Upper lobe of left lung (tissue), 6 donors: ENCODE data around the gene CTRL. TPM values are rescaled to one million over a fixed set of nuclear protein-coding genes. Genes with fewer than 3 reads are reported as not detected.

Experiments
- ATAC-seq, 2 donors: fragments of 200-7000 bp; cut with Tn5 transposase; one replicate each; pipeline ENCODE4 v1.9.1; 2022; ENCODE audit warnings: mild to moderate bottlenecking in 2 of 2, moderate library complexity in 2 of 2; ENCODE audit not compliant: low FRiP score in 2 of 2
- DNase-seq, 2 donors: peaks; one replicate each; pipeline ENCODE4 v3.0.0-alpha.2; 2019 to 2020
- H3K27ac ChIP-seq, 4 donors: fragments of 200-600 bp; sonication (generic); one replicate each; pipeline ENCODE4 v1.5.1; 2016 to 2019
- H3K27me3 ChIP-seq, 4 donors: fragments of 200-600 bp; sonication (generic); one replicate each; pipeline ENCODE4 v1.5.1; 2017 to 2019
- H3K36me3 ChIP-seq, 4 donors: fragments of 200-600 bp; sonication (generic); one replicate each; pipeline ENCODE4 v1.5.1; 2016 to 2019
- H3K4me1 ChIP-seq, 4 donors: fragments of 200-600 bp; sonication (generic); one replicate each; pipeline ENCODE4 v1.5.1; 2018 to 2019
- H3K4me3 ChIP-seq, 4 donors: fragments of 200-600 bp; sonication (generic); one replicate each; pipeline ENCODE4 v1.5.1; 2017 to 2019; ENCODE audit warnings: mild to moderate bottlenecking in 2 of 4, moderate library complexity in 1 of 4
- H3K9me3 ChIP-seq, 4 donors: fragments of 200-600 bp; sonication (generic); one replicate each; pipeline ENCODE4 v1.5.1; 2018 to 2019
- EP300 ChIP-seq, 4 donors: sonication (generic); formaldehyde crosslinking; IDR thresholded peaks; one replicate each; pipeline ENCODE4 v1.5.1; 2017; ENCODE audit warnings: antibody characterized with exemption in 4 of 4, control low read depth in 2 of 4
- POLR2A ChIP-seq, 4 donors: fragments of 450-650 bp; IDR thresholded peaks; one replicate each; pipeline ENCODE4 v1.5.1; 2016 to 2017; ENCODE audit warnings: antibody characterized with exemption in 4 of 4, mild to moderate bottlenecking in 2 of 4
- POLR2AphosphoS5 ChIP-seq, 2 donors: sonication (generic); formaldehyde crosslinking; IDR thresholded peaks; one replicate each; pipeline ENCODE4 v1.5.1; 2017; ENCODE audit warnings: antibody characterized with exemption in 2 of 2
- WGBS, 2 donors: methylation state at CpG; one replicate each; pipeline ENCODE4 v1.1.5; 2017 to 2018; 5-methylcytosine and 5-hydroxymethylcytosine counted together
- total RNA-seq, 6 donors: library from RNA; depleted of rRNA in 4 of 6; stranded (reverse); fragments of >200 nt in 4 of 6; gene quantifications; one replicate each; pipeline versions ENCODE4 v1.1.0 to v1.2.1, GENCODE V29; 2016 to 2021
- TF ChIP-seq, protein P1 (sequence below), 6 experiments: fragments of 450-650 bp in 4 of 6; fragments of 200-600 bp in 2 of 6; sonication (generic) in 2 of 6; IDR thresholded peaks; one replicate each; pipeline ENCODE4 v1.5.1; 2016 to 2019; ENCODE audit warnings: antibody characterized with exemption in 6 of 6
- donor health status: DM: no; HTN: no; CAD: no; lungs with moderate emphysema.
- donor health status: DM: no; HTN: yes; CAD: no; lungs with severe emphysema.

CTRL gene
- total RNA-seq, 6 donors from 2014 or later, result 1.6 to 4.2 (median 2.4) TPM

GRCh38 chr16:67885976-67886375 lies 45.7 kb downstream of the CTRL start:
- no peaks in the 10 kb centered on the region for H3K27me3 ChIP-seq
- H3K4me1 ChIP-seq, result peaks cover 0 to 26% (median 8%) of the 10 kb centered on the region in 4 donors
- ATAC-seq, result no peak
- H3K27ac ChIP-seq, result peak overlapping the region in 3 of 4 donors; percentile 19 to 60 (median 53)
- no peak for TF ChIP-seq POLR2AphosphoS5 (IDR thresholded peaks at IDR 0.05)
- TF ChIP-seq POLR2A (IDR thresholded peaks at IDR 0.05), result no peak
- TF ChIP-seq, protein P1, sequence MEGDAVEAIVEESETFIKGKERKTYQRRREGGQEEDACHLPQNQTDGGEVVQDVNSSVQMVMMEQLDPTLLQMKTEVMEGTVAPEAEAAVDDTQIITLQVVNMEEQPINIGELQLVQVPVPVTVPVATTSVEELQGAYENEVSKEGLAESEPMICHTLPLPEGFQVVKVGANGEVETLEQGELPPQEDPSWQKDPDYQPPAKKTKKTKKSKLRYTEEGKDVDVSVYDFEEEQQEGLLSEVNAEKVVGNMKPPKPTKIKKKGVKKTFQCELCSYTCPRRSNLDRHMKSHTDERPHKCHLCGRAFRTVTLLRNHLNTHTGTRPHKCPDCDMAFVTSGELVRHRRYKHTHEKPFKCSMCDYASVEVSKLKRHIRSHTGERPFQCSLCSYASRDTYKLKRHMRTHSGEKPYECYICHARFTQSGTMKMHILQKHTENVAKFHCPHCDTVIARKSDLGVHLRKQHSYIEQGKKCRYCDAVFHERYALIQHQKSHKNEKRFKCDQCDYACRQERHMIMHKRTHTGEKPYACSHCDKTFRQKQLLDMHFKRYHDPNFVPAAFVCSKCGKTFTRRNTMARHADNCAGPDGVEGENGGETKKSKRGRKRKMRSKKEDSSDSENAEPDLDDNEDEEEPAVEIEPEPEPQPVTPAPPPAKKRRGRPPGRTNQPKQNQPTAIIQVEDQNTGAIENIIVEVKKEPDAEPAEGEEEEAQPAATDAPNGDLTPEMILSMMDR (IDR thresholded peaks at IDR 0.05), result no peak
- TF ChIP-seq EP300 (IDR thresholded peaks at IDR 0.05), result no peak
- peaks cover 18 to 51% (median 40%) of the 10 kb centered on the region in 4 donors for H3K36me3 ChIP-seq
- peak in 1 of 2 donors; percentile 78 for DNase-seq
- no peak overlapping the region for H3K4me3 ChIP-seq
- 86 to 95% methylated on average over 7 to 19 of the region's 19 CpGs for WGBS, 2 donors
- no peaks in the 10 kb centered on the region for H3K9me3 ChIP-seq

DNA sequence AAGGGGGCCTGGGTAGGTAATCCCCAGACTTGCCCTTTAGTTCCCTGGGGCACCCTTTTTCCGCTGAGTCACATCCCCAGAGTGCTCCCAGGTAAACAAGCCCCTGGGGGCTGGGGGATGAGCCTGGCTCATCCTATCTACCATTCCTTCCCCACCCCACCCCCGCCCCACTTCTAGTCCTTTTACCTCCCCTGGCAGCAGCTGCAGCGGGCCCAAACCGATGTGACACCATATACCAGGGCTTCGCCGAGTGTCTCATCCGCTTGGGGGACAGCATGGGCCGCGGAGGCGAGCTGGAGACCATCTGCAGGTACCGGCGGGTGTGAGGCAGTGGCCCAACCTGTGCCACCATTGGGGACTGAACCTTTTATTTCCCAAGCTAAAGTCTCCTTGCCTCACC lies 46.1 kb downstream of the CTRL start:
- TF ChIP-seq POLR2A (IDR thresholded peaks at IDR 0.05), result no peak
- no peak for TF ChIP-seq POLR2AphosphoS5 (IDR thresholded peaks at IDR 0.05)
- TF ChIP-seq, protein P1 (IDR thresholded peaks at IDR 0.05), result no peak
- no peak for TF ChIP-seq EP300 (IDR thresholded peaks at IDR 0.05)
- ATAC-seq, result no peak
- peak overlapping the region in 3 of 4 donors; percentile 1 to 60 (median 53) for H3K27ac ChIP-seq
- no peak for DNase-seq
- peaks cover 0 to 26% (median 8%) of the 10 kb centered on the region in 4 donors for H3K4me1 ChIP-seq
- H3K4me3 ChIP-seq, result no peak overlapping the region
- no peaks in the 10 kb centered on the region for H3K9me3 ChIP-seq
- no peaks in the 10 kb centered on the region for H3K27me3 ChIP-seq
- WGBS, 2 donors, result 90 to 92% methylated on average over 10 to 11 of the region's 12 CpGs
- H3K36me3 ChIP-seq, result peaks cover 23 to 55% (median 44%) of the 10 kb centered on the region in 4 donors

DNA sequence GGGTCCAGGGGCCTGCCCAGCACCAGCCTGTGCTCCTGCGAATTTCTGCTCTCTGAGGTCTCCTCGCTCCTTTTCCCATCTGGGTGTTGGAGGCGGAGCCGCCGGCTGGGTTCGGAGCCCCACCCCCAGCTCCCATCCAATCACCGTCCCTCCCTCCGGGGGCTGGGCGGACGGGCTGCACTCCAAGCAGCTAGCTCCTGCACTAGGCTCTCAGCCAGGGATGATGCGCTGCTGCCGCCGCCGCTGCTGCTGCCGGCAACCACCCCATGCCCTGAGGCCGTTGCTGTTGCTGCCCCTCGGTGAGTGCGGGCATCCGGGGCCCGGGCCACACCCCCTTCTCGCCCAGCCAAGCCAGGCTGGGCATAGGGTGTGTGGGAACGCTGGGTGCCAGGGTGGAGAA lies 47.0 kb downstream of the CTRL start, which contains the start of gene NRN1L:
Gene NRN1L (plus strand): TSS at position 202 of the 400 bp plus-strand sequence. CDS start 19 bp downstream, at position 221.
- 58 to 70% methylated on average over 22 of the region's 22 CpGs for WGBS, 2 donors
- peak; percentile 83 to 93 for DNase-seq
- peaks cover 31 to 64% (median 53%) of the 10 kb centered on the region in 4 donors for H3K36me3 ChIP-seq

GRCh38 chr16:67883872-67884261 lies 47.8 kb downstream of the CTRL start:
- Histone ChIP-seq H3K4me3 (no peak overlapping the region), H3K36me3 (peaks cover 37 to 72% (median 61%) of the 10 kb centered on the region in 4 donors), H3K27me3 (no peaks in the 10 kb centered on the region), H3K9me3 (no peaks in the 10 kb centered on the region), H3K4me1 (peaks cover 0 to 26% (median 8%) of the 10 kb centered on the region in 4 donors), H3K27ac (peak overlapping the region in 3 of 4 donors; percentile 9 to 27 (median 18))
- 53 to 55% methylated on average over 7 to 11 of the region's 11 CpGs for WGBS, 2 donors
- peak; percentile 70 to 93 for DNase-seq
- TF ChIP-seq POLR2AphosphoS5 (IDR thresholded peaks at IDR 0.05), result no peak
- no peak for TF ChIP-seq POLR2A (IDR thresholded peaks at IDR 0.05)
- TF ChIP-seq EP300 (IDR thresholded peaks at IDR 0.05), result no peak
- TF ChIP-seq, protein P1 (IDR thresholded peaks at IDR 0.05), result peak in 5 of 6 experiments; percentile 78 to 87 (median 82)
- peak; percentile 75 to 78 for ATAC-seq

More for the DNA sequence above, 47.0 kb downstream of the CTRL start, which contains the start of gene NRN1L:
- peak in 1 of 2 donors; percentile 26 for TF ChIP-seq POLR2AphosphoS5 (IDR thresholded peaks at IDR 0.05)
- TF ChIP-seq, protein P1 (IDR thresholded peaks at IDR 0.05), result no peak
- TF ChIP-seq EP300 (IDR thresholded peaks at IDR 0.05), result no peak
- TF ChIP-seq POLR2A (IDR thresholded peaks at IDR 0.05), result peak in 1 of 4 donors; percentile 21
- H3K27ac ChIP-seq, result peak within 1 kb of the TSS in 3 of 4 donors; percentile 9 to 60 (median 53)
- no peaks in the 10 kb centered on the region for H3K27me3 ChIP-seq
- peak within 1 kb of the TSS in 1 of 4 donors; percentile 10 for H3K4me3 ChIP-seq
- peaks cover 0 to 26% (median 8%) of the 10 kb centered on the region in 4 donors for H3K4me1 ChIP-seq
- ATAC-seq, result peak; percentile 86 to 93
- H3K9me3 ChIP-seq, result no peaks in the 10 kb centered on the region
